RWPE1 (cell line): ENCODE data around the gene HADH.

Experiments used
- CTCF ChIA-PET: fragments of 350-600 bp; sonication (Branson Sonifier 250); formaldehyde crosslinking; extraction: SDS; loops from one replicate; lab custom pipeline; 2021; lab: Yijun Ruan, JAX
- POLR2A ChIA-PET: fragments of 400-600 bp; formaldehyde crosslinking; extraction: SDS; loops from one replicate; lab custom pipeline; 2020; ENCODE audit warnings: antibody characterized with exemption; ENCODE audit not compliant: low non-redundant PET; lab: Yijun Ruan, JAX
- DNase-seq: peaks from one replicate; pipeline ENCODE4 v3.0.0; 2012; ENCODE audit warnings: low spot score
- H3K27ac ChIP-seq: fragments of 450-650 bp; 2 replicates; pipeline ENCODE4 v1.5.1; 2017
- CTCF ChIP-seq: fragments of 450-650 bp; conservative IDR thresholded peaks from 2 replicates; pipeline ENCODE4 v1.5.1; 2017; ENCODE audit warnings: low read depth, mild to moderate bottlenecking

The HADH gene

GRCh38 chr4:107996949-107997788 is 7.5 kb downstream of the HADH start:
- no peak for TF ChIP-seq CTCF
- ChIA-PET CTCF (interaction anchor here (0.5 to 0.6 kb wide), 2 partner anchors 73 to 145 kb away, joined by 3 read pairs; no protein-coding TSS in a partner anchor), POLR2A (no interaction called here)
- H3K27ac ChIP-seq = no peak overlapping the region
- no peak for DNase-seq

- CTCF ChIA-PET = no interaction called here
- DNase-seq = no peak
- POLR2A ChIA-PET = no interaction called here
- no peak overlapping the region for H3K27ac ChIP-seq
- no peak for TF ChIP-seq CTCF
Measured at GRCh38 chr4:107997794-107998193, 8.1 kb downstream of the HADH start.

DNA sequence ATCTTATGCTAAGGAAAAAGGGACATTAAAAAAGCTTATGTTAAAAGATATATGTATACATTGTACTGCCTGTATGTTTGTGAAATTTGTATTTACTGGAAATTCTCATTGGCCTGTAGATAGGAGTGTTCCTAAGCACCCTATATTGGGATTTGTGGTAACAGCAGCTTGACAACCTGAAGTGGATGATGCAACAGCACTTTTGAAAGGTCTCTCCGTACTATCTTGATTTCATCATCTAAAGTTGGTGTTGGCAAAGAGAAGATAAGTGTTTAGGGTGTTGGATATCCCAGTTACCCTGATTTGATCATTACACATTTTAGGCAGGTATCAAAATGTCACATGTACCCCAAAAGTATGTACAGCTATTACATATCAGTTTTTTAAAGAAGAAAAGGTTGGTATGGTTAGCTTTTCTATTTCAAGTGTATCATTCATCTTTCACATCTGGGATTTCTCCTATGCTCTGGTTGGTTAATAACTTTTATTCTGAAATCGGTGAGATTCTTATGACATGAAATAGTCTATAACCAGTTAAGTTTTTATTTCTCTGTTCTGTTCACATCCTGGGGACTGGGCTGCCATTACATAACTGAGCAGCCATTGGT is 10.3 kb downstream of the HADH start:
- POLR2A ChIA-PET = no interaction called here
- TF ChIP-seq CTCF = no peak
- CTCF ChIA-PET = no interaction called here
- H3K27ac ChIP-seq = no peak overlapping the region
- DNase-seq = no peak

DNA sequence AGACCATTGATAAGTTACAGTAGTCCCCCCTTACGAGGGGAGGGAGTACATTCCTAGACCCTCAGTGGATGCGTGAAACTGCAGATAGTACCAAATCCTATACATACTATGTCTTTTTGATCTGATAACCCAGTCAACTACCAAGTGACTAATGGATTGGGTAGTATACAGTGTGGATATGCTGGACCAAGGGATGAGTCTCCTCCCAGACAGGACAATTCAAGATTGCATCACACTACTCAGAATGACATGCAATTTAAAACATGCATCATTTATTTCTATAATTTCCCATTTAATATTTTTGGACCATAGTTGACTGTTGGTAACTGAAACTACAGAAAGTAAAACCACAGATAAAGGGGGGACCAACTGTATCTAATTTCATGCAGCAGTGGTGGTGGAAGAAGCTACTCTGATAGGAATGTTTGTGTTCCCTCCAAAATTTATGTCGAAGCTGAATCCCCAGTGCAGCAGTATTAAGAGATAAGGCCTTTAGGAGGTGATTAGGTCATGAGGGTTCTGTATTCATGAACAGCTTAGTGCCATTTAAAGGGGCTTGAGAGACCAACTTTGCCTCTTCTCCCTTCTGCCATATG is 11.9 kb downstream of the HADH start:
- ChIA-PET POLR2A (no interaction called here), CTCF (no interaction called here)
- no peak for TF ChIP-seq CTCF
- DNase-seq = no peak
- no peak overlapping the region for H3K27ac ChIP-seq

GRCh38 chr4:108003982-108004515 is 14.4 kb downstream of the HADH start:
- CTCF ChIA-PET = interaction anchor here (0.6 kb wide), 1 partner anchor 799 kb away, joined by 3 read pairs; no protein-coding TSS in a partner anchor

More at GRCh38 chr4:108003982-108004515, 14.4 kb downstream of the HADH start:
- no peak for DNase-seq
- TF ChIP-seq CTCF = no peak
- H3K27ac ChIP-seq = no peak overlapping the region
- POLR2A ChIA-PET = no interaction called here
